ENCODE results near the gene VPS26C.

VPS26C gene

GRCh38 chr21:37207441-37208009 is 59.6 kb downstream of the VPS26C start:
- H3K9me3 ChIP-seq (ENCODE audit: insufficient read depth, low read length) = no peaks in the 10 kb centered on the region; the same call in 1 of the 2 replicates
- no peak overlapping the region for H2AFZ ChIP-seq (ENCODE audit: low read depth, low read length, severe bottlenecking)
- TF ChIP-seq, protein P1, sequence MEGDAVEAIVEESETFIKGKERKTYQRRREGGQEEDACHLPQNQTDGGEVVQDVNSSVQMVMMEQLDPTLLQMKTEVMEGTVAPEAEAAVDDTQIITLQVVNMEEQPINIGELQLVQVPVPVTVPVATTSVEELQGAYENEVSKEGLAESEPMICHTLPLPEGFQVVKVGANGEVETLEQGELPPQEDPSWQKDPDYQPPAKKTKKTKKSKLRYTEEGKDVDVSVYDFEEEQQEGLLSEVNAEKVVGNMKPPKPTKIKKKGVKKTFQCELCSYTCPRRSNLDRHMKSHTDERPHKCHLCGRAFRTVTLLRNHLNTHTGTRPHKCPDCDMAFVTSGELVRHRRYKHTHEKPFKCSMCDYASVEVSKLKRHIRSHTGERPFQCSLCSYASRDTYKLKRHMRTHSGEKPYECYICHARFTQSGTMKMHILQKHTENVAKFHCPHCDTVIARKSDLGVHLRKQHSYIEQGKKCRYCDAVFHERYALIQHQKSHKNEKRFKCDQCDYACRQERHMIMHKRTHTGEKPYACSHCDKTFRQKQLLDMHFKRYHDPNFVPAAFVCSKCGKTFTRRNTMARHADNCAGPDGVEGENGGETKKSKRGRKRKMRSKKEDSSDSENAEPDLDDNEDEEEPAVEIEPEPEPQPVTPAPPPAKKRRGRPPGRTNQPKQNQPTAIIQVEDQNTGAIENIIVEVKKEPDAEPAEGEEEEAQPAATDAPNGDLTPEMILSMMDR (IDR thresholded peaks at IDR 0.05; ENCODE audit: insufficient read depth, low read length, poor library complexity, severe bottlenecking) = no peak
- TF ChIP-seq EZH2phosphoT487 (conservative IDR thresholded peaks at IDR 0.05; ENCODE audit: low read length) = no peak
- no peak overlapping the region for H3K27ac ChIP-seq (ENCODE audit: low read depth, low read length)
- H4K20me1 ChIP-seq (ENCODE audit: low read depth, low read length) = no peaks in the 10 kb centered on the region
- H3K4me2 ChIP-seq (ENCODE audit: low read depth, low read length, poor library complexity, severe bottlenecking) = no peak overlapping the region
- no peaks in the 10 kb centered on the region for H3K9me2 ChIP-seq (replicated peaks; ENCODE audit: insufficient read depth, low read length)
- H3K4me3 ChIP-seq (ENCODE audit: insufficient read depth, low read length, poor library complexity, severe bottlenecking) = no peak overlapping the region
- H3F3A ChIP-seq (ENCODE audit: insufficient read depth) = no peaks in the 10 kb centered on the region
- H3K27me3 ChIP-seq (ENCODE audit: low read length) = no peaks in the 10 kb centered on the region
- no peaks in the 10 kb centered on the region for H3K79me2 ChIP-seq (ENCODE audit: insufficient read depth, low read length)
- H3K9ac ChIP-seq (ENCODE audit: low read length) = no peak overlapping the region
- H3K36me3 ChIP-seq (ENCODE audit: low read length) = peaks cover 9% of the 10 kb centered on the region; the same call in 1 of the 2 replicates

DNA sequence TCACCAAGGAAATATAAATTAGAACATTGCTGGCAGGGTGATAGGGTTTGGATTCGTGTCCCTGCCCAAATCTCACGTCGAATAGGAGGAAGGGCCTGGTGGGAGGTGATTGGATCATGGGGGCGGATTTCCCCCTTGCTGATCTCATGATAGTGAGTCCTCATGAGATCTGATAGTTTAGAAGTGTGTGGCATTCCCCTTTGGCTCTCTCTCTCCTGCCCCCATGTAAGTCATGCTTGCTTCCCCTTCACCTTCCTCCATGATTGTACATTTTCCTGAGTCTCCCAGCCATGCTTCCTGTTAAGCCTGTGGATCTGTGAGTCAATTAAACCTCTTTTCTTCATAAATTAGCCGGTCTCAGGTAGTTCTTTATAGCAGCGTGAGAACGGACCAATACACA is 60.6 kb downstream of the VPS26C start:
- H2AFZ ChIP-seq (ENCODE audit: low read depth, low read length, severe bottlenecking) = no peak overlapping the region
- no peak overlapping the region for H3K4me3 ChIP-seq (ENCODE audit: insufficient read depth, low read length, poor library complexity, severe bottlenecking)
- H4K20me1 ChIP-seq (ENCODE audit: low read depth, low read length) = no peaks in the 10 kb centered on the region
- no peak overlapping the region for H3K4me2 ChIP-seq (ENCODE audit: low read depth, low read length, poor library complexity, severe bottlenecking)
- no peaks in the 10 kb centered on the region for H3F3A ChIP-seq (ENCODE audit: insufficient read depth)
- H3K79me2 ChIP-seq (ENCODE audit: insufficient read depth, low read length) = no peaks in the 10 kb centered on the region
- no peaks in the 10 kb centered on the region; the same call in 1 of the 2 replicates for H3K9me3 ChIP-seq (ENCODE audit: insufficient read depth, low read length)
- H3K9ac ChIP-seq (ENCODE audit: low read length) = no peak overlapping the region
- H3K27ac ChIP-seq (ENCODE audit: low read depth, low read length) = no peak overlapping the region
- H3K9me2 ChIP-seq (replicated peaks; ENCODE audit: insufficient read depth, low read length) = no peaks in the 10 kb centered on the region
- H3K27me3 ChIP-seq (ENCODE audit: low read length) = no peaks in the 10 kb centered on the region
- peaks cover 6% of the 10 kb centered on the region; the same call in 1 of the 2 replicates for H3K36me3 ChIP-seq (ENCODE audit: low read length)
- TF ChIP-seq, protein P1 (IDR thresholded peaks at IDR 0.05; ENCODE audit: insufficient read depth, low read length, poor library complexity, severe bottlenecking) = no peak
- no peak for TF ChIP-seq EZH2phosphoT487 (conservative IDR thresholded peaks at IDR 0.05; ENCODE audit: low read length)

DNA sequence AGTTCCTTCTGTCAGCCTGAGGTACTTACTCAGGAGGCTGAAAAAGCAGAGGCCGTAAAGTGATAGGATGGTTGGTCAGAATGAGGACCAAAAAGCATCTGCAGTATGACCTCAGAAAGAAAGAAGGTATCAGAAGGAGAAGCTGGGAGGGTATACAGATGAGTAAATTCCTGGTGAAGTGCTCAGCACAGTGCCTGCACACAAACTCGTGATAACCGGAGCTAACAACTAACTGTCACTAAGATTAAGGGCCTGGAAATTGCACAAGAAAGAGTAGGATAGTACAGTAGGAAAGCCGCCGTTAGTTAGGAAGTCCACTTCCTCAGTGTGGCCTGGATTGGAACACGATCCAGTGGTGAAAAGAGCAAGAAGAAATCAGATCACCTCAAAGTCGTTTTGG is 62.6 kb downstream of the VPS26C start:
- Histone ChIP-seq H4K20me1 (ENCODE audit: low read depth, low read length) (no peaks in the 10 kb centered on the region), H3K79me2 (ENCODE audit: insufficient read depth, low read length) (no peaks in the 10 kb centered on the region), H3K4me3 (ENCODE audit: insufficient read depth, low read length, poor library complexity, severe bottlenecking) (no peak overlapping the region), H3K9me3 (ENCODE audit: insufficient read depth, low read length) (no peaks in the 10 kb centered on the region), H3K4me2 (ENCODE audit: low read depth, low read length, poor library complexity, severe bottlenecking) (no peak overlapping the region), H3K9me2 (replicated peaks; ENCODE audit: insufficient read depth, low read length) (no peaks in the 10 kb centered on the region), H2AFZ (ENCODE audit: low read depth, low read length, severe bottlenecking) (no peak overlapping the region), H3K27me3 (ENCODE audit: low read length) (no peaks in the 10 kb centered on the region), H3F3A (ENCODE audit: insufficient read depth) (no peaks in the 10 kb centered on the region), H3K27ac (ENCODE audit: low read depth, low read length) (no peak overlapping the region), H3K9ac (ENCODE audit: low read length) (no peak overlapping the region), H3K36me3 (ENCODE audit: low read length) (no peaks in the 10 kb centered on the region)
- no peak for TF ChIP-seq EZH2phosphoT487 (conservative IDR thresholded peaks at IDR 0.05; ENCODE audit: low read length)
- TF ChIP-seq, protein P1 (IDR thresholded peaks at IDR 0.05; ENCODE audit: insufficient read depth, low read length, poor library complexity, severe bottlenecking) = no peak
